Right ventricle myocardium inferior (tissue), 1 donor: Measurements from ENCODE around the gene ADCY2. TPM values are rescaled to one million over a fixed set of nuclear protein-coding genes. Genes with fewer than 3 reads are reported as not detected.

Experiments used
- ATAC-seq: fragments of 200-7000 bp; cut with Tn5 transposase; one replicate; pipeline ENCODE4 v1.9.1; 2020; ENCODE audit warnings: mild to moderate bottlenecking, moderate library complexity
- DNase-seq: peaks from one replicate; pipeline ENCODE4 v3.0.0; 2021; ENCODE audit errors: missing footprints
- intact Hi-C: fragments of 100-400 bp; cut with DNase I; formaldehyde crosslinking; loops from one replicate; pipeline ENCODE4 v1.11.0; 2022
- long read RNA-seq: library from polyadenylated mRNA; unstranded; transcript quantifications from one replicate; pipeline ENCODE4 v2.0.0, GENCODE V29; 2021
- total RNA-seq: library from RNA; stranded (reverse); fragmentation: NEBNext Ultra II Directional; extraction: Animal tissue kit (Norgen Biotek cat#: 25700); gene quantifications from one replicate; pipeline ENCODE4 v1.2.1, GENCODE V29; 2021
- donor health status: DM: no; HTN: yes; CAD: no; lungs with severe emphysema.

ADCY2 gene
- total RNA-seq = 0.19 TPM
- long read RNA-seq, partial matches to known transcripts = 0 of 1 reads
- long read RNA-seq, other reads (novel, unspliced or antisense) = 1 of 1 reads

DNA sequence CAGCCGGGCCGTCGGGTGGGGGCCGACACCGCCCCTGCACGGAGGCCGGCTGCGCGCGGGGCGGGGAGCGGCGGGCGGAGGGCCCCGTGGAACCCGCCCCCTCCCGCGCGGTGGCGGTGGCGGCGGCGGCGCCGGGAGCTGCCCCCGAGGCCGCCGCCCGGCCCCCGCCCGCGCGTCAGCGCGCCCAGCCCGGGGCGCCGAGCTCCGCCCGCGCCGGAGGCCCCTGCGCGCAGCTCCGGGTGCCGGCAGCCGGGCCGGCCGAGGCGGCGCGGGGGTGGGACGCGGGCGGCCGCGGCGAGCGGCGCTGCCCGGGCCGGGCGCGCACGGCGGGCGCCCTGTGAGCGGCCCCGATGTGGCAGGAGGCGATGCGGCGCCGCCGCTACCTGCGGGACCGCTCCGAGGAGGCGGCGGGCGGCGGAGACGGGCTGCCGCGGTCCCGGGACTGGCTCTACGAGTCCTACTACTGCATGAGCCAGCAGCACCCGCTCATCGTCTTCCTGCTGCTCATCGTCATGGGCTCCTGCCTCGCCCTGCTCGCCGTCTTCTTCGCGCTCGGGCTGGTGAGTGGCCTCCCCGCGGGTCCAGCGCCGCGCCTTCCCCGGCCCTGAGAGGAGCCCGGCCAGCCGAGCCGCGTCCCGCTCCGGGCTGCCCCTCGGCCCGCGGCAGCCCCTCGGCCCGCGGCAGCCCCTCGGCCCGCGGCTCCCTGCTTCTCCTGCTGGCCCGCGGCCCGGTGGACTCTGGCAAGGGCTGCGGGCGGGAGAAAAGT is at the start of gene ADCY2:
ADCY2 (plus strand) TSS at position 192 of the 766 bp plus-strand sequence; CDS start at position 351, 159 bp downstream.
- intact Hi-C loops = no loop called here
- no peak for DNase-seq
- ATAC-seq = no peak

- DNase-seq (no peak), ATAC-seq (no peak)
- intact Hi-C loops = no loop called here
Measured at GRCh38 chr5:7347377-7347776, 48.6 kb upstream of the ADCY2 start.

- ATAC-seq (no peak), DNase-seq (no peak)
- intact Hi-C loops = no loop called here
Measured at GRCh38 chr5:7348168-7348854, 47.6 kb upstream of the ADCY2 start.

- no peak for ATAC-seq
- intact Hi-C loops = no loop called here
- no peak for DNase-seq
Measured at GRCh38 chr5:7361593-7361992, 34.3 kb upstream of the ADCY2 start.

- ATAC-seq = no peak
- no peak for DNase-seq
- intact Hi-C loops = no loop called here
Measured at GRCh38 chr5:7363067-7363677, 32.8 kb upstream of the ADCY2 start.

- intact Hi-C loops = no loop called here
- DNase-seq = no peak
Measured at GRCh38 chr5:7364226-7364875, 31.6 kb upstream of the ADCY2 start.

GRCh38 chr5:7367780-7368179 is 28.2 kb upstream of the ADCY2 start:
- DNase-seq = no peak

More at GRCh38 chr5:7364226-7364875, 31.6 kb upstream of the ADCY2 start:
- no peak for ATAC-seq

GRCh38 chr5:7372399-7372798 is 23.5 kb upstream of the ADCY2 start:
- intact Hi-C loops = no loop called here
- DNase-seq = no peak
- ATAC-seq = no peak

More at GRCh38 chr5:7367780-7368179, 28.2 kb upstream of the ADCY2 start:
- ATAC-seq = no peak
- intact Hi-C loops = no loop called here

DNA sequence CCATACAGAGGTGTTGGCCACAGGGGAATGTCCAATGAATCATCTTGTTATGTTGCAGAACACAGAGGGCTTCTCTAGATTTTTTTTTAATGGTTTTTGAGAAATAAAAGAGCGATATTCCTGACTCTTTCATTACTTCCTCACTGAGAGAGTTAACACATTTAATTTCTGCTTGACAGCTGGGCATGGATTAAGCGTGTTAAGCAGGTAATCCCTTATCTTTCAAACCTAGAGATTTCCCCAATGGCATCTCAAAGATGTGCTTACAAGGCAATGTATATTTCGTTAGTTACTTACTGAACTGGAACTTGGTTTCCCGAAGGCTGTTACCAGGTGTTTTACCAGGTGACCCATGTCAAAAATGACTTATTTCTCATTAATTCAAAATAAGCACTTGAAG is 21.8 kb upstream of the ADCY2 start:
- no peak for DNase-seq
- ATAC-seq = no peak
- intact Hi-C loops = no loop called here

DNA sequence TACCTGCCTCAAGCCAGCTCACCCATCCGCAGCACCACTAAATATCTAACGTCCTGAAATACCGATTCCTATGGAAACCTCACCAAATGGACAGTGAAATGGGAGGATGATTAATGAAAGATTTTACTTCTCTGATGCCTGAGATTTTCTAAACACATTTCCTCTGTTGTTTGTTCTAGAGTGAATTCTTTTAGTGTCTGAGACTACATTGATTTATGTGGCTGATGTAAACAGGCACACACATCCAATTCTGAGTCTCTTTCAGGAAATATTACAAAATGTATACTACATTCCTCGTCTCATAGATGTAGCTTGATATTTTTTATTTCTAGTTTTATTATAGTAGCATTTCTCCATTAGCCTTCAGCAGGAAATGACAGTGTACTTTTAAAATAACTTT is 20.5 kb upstream of the ADCY2 start:
- DNase-seq (no peak), ATAC-seq (no peak)
- intact Hi-C loops = no loop called here

DNA sequence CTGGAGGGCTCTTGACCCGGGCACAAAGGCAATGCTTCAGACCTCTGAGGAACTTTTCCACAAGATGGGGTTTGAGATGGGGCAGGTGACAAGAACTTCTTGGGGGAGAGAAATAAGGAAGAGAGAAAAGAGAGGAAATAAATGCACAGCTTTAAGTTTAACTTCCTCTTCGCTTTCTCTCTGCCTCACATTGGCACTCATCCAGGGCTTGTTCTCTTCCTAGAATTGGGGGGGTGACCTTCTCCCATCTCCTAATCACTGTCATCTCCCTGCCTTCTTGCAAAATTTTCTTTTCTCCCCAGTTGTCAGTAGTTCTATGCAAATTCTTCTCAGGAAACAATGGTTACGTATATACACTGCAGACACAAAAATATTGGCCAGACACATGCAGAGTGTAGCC is 19.1 kb upstream of the ADCY2 start:
- intact Hi-C loops = no loop called here
- ATAC-seq (peak; percentile 8), DNase-seq (no peak)

DNA sequence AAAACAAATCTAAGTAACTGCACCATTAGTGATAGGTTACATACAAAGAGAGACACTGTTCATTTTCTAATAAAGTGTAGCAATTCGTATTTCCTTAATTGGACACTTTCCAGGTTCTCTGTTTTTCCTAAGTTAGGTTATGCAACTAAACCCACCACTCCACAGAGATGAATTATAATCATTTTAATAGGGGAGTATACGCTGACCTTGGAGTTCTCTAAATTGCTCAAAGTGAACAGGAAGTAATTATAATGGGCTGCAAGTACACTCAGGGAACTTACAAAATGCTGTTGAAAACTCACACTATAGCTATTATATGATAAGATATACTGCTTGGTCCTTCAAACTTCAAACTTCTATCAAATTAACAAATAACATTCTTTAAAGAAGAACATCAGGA is 18.2 kb upstream of the ADCY2 start:
- intact Hi-C loops = no loop called here
- DNase-seq (no peak), ATAC-seq (no peak)

DNA sequence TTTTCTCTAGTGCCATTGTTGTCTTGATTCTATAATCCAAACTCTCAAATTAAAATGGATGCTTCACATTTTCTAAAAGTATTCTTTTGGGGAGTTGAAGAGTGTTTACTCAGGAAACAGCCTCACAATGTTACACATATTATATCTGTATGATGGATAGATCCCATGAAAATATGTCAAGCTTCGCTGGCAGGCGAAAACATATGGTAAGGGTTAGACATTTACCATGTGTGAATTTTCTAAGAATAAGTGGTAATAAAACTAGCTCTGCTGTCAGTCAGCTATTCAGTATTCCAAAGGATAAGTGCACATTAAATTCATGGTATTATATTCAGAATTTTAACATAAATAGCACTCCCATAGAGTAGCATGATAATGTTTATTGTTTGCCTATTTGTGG is 13.3 kb upstream of the ADCY2 start:
- DNase-seq (no peak), ATAC-seq (no peak)
- intact Hi-C loops = no loop called here

DNA sequence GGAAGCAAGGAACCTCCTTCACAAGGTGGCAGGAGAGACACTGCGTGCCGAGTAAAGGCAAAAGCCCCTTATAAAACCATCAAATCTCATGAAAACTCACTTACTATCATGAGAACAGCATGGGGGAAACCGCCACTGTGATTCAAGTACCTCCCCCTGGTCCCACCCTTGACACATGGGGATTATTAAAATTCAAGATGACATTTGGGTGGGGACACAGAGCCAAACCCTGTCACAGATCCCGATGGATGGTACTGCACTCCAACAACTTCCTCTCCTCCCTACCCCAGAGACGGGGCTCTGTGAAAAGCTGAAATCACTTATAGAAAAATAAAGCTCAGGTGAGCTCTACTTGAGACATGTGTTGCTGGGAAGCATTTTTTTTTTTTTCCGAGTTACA is 10.3 kb upstream of the ADCY2 start:
- intact Hi-C loops = no loop called here
- DNase-seq (no peak), ATAC-seq (no peak)

DNA sequence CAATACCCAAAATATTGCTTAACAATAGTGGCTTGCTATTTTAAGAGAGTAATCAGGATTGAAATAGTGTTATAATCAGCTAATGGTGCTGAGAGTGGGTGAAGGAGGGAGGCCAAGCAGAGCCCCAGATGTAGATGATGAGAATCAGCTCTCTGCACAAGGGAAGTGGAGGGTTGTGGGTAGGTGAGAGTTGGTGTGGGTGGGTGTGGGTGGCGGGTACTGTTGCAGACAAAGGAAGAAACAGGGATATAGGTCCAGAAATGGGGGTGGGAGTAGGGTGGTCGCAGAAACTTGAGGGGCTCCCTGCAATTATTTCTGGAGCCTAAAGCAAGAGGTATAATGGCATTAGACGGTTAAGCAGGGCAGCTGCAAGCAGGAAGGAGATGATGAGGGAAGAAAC is 7.4 kb upstream of the ADCY2 start:
- intact Hi-C loops = no loop called here
- DNase-seq (no peak), ATAC-seq (no peak)

GRCh38 chr5:7391215-7391614 is 4.7 kb upstream of the ADCY2 start:
- ATAC-seq = no peak
- intact Hi-C loops = no loop called here

DNA sequence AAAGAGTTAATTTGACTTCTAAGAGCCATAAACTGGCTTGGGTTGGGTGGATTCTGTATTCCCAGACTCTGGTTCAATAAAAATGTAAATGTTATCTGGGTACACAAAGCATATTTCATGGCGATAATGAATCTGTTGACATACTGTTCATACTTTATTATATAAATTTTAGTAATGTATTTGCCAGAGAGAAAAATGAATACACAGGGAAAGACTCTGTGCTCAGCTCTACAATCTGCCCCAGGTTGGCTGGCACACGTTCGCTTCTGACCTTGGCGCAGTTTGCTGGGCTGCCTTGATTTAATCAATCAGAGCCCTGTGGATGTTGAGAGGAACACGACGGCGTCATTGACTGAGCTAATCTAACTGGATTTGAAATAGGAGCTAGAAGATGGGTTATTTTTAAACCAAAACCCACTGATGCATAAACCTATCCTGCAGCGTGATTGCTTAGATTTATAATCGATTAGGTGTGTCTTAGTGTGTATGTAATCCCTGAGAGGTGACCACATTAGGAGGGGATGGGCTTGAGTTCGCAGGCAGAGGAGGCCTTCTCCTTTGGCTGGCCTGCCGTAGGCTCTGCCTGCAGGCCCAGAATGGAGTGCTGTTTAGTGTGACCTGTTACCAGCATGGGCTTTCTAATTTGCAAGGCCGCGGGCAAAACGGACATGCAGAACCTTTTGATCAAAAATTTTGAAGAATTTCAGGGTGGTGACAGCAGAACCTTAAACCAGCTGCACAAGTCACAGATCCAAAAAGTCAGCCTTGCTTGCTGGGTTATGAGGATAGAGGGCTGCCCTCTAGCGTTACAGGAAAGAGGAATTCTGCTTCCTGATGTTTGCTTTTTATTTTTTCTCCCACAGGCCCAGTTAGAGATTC is 3.9 kb upstream of the ADCY2 start:
- intact Hi-C loops = no loop called here
- ATAC-seq = no peak
- no peak for DNase-seq

More at GRCh38 chr5:7391215-7391614, 4.7 kb upstream of the ADCY2 start:
- DNase-seq = no peak

GRCh38 chr5:7392693-7393024 is 3.3 kb upstream of the ADCY2 start:
- no peak for DNase-seq
- intact Hi-C loops = no loop called here
- no peak for ATAC-seq
